H1 (cell line): Measurements from ENCODE around the gene PGF. TPM values are rescaled to one million over a fixed set of nuclear protein-coding genes. Genes with fewer than 3 reads are reported as not detected.

ENCODE experiments used
- ASH2L ChIP-seq: fragments of 200-600, 300-600 bp; sonication (generic); IDR thresholded peaks from one replicate; pipeline ENCODE4 v1.7.1; 2017; ENCODE audit warnings: low read length
- GTF2F1 ChIP-seq: IDR thresholded peaks from 2 replicates; pipeline ENCODE4 v1.6.1; 2012; ENCODE audit warnings: low read depth, low read length, improper control_type of control experiment, borderline replicate concordance
- polyA plus RNA-seq, 7 experiments: library from polyadenylated mRNA; depleted of rRNA in 3 of 7; stranded (reverse) in 5 of 7; unstranded in 2 of 7; fragments of >200 nt in 5 of 7; fragments of 200-250 nt in 2 of 7; gene quantifications; 1 replicate in 5 of 7; 2 replicates in 1 of 7; 4 replicates in 1 of 7; pipeline versions ENCODE4 v1.2.1 to v1.2.3, GENCODE V29; 2011 to 2013; ENCODE audit warnings: missing spikeins in 2 of 7, mixed read lengths in 2 of 7
- total RNA-seq: library from RNA; stranded (reverse); fragmentation: NEBNext Ultra II Directional; extraction: Animal tissue kit (Norgen Biotek cat#: 25700); gene quantifications from 2 replicates; pipeline ENCODE4 v1.2.1, GENCODE V29; 2021
- TF ChIP-seq, protein P1 (sequence below): fragments of 300-600 bp; sonication (generic); IDR thresholded peaks from 2 replicates; pipeline ENCODE4 v1.7.1; 2012; ENCODE audit warnings: low read length, moderate library complexity, mild to moderate bottlenecking, inconsistent platforms; ENCODE audit not compliant: insufficient replicate concordance
- TF ChIP-seq, protein P2 (sequence below): IDR thresholded peaks from 2 replicates; pipeline ENCODE4 v1.6.1; 2012; ENCODE audit warnings: inconsistent platforms
- TF ChIP-seq, protein P3 (sequence below): IDR thresholded peaks from 2 replicates; pipeline ENCODE4 v1.6.1; 2011; ENCODE audit warnings: low read length, improper control_type of control experiment

Gene PGF
- total and polyA plus RNA-seq, 2 of the 8 experiments (the other 6 are each of a cell fraction or from before 2014, with no cell fraction given): 2.1 to 4.1 TPM

DNA sequence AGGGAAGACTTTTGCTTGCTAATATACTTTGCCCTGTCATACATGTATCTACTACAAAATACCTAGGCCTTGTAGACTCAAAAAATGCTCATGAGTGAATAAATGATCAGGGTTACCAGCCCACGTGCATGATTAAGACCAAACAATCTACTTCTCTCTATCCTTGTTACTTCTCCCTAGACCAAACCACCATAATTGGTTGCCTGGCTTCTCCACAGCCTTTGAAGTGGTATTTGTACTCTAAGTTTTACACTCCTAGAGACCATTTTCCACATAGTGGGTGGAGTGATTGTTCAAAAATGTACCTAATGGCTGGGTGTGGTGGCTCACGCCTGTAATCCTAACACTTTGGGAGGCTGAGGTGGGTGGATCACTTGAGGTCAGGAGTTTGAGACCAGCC, 18.2 kb downstream of the PGF start (continued):
- TF ChIP-seq ASH2L (no peak), GTF2F1 (no peak)
- TF ChIP-seq, protein P1, sequence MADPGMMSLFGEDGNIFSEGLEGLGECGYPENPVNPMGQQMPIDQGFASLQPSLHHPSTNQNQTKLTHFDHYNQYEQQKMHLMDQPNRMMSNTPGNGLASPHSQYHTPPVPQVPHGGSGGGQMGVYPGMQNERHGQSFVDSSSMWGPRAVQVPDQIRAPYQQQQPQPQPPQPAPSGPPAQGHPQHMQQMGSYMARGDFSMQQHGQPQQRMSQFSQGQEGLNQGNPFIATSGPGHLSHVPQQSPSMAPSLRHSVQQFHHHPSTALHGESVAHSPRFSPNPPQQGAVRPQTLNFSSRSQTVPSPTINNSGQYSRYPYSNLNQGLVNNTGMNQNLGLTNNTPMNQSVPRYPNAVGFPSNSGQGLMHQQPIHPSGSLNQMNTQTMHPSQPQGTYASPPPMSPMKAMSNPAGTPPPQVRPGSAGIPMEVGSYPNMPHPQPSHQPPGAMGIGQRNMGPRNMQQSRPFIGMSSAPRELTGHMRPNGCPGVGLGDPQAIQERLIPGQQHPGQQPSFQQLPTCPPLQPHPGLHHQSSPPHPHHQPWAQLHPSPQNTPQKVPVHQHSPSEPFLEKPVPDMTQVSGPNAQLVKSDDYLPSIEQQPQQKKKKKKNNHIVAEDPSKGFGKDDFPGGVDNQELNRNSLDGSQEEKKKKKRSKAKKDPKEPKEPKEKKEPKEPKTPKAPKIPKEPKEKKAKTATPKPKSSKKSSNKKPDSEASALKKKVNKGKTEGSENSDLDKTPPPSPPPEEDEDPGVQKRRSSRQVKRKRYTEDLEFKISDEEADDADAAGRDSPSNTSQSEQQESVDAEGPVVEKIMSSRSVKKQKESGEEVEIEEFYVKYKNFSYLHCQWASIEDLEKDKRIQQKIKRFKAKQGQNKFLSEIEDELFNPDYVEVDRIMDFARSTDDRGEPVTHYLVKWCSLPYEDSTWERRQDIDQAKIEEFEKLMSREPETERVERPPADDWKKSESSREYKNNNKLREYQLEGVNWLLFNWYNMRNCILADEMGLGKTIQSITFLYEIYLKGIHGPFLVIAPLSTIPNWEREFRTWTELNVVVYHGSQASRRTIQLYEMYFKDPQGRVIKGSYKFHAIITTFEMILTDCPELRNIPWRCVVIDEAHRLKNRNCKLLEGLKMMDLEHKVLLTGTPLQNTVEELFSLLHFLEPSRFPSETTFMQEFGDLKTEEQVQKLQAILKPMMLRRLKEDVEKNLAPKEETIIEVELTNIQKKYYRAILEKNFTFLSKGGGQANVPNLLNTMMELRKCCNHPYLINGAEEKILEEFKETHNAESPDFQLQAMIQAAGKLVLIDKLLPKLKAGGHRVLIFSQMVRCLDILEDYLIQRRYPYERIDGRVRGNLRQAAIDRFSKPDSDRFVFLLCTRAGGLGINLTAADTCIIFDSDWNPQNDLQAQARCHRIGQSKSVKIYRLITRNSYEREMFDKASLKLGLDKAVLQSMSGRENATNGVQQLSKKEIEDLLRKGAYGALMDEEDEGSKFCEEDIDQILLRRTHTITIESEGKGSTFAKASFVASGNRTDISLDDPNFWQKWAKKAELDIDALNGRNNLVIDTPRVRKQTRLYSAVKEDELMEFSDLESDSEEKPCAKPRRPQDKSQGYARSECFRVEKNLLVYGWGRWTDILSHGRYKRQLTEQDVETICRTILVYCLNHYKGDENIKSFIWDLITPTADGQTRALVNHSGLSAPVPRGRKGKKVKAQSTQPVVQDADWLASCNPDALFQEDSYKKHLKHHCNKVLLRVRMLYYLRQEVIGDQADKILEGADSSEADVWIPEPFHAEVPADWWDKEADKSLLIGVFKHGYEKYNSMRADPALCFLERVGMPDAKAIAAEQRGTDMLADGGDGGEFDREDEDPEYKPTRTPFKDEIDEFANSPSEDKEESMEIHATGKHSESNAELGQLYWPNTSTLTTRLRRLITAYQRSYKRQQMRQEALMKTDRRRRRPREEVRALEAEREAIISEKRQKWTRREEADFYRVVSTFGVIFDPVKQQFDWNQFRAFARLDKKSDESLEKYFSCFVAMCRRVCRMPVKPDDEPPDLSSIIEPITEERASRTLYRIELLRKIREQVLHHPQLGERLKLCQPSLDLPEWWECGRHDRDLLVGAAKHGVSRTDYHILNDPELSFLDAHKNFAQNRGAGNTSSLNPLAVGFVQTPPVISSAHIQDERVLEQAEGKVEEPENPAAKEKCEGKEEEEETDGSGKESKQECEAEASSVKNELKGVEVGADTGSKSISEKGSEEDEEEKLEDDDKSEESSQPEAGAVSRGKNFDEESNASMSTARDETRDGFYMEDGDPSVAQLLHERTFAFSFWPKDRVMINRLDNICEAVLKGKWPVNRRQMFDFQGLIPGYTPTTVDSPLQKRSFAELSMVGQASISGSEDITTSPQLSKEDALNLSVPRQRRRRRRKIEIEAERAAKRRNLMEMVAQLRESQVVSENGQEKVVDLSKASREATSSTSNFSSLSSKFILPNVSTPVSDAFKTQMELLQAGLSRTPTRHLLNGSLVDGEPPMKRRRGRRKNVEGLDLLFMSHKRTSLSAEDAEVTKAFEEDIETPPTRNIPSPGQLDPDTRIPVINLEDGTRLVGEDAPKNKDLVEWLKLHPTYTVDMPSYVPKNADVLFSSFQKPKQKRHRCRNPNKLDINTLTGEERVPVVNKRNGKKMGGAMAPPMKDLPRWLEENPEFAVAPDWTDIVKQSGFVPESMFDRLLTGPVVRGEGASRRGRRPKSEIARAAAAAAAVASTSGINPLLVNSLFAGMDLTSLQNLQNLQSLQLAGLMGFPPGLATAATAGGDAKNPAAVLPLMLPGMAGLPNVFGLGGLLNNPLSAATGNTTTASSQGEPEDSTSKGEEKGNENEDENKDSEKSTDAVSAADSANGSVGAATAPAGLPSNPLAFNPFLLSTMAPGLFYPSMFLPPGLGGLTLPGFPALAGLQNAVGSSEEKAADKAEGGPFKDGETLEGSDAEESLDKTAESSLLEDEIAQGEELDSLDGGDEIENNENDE: no peak
- TF ChIP-seq, protein P2, sequence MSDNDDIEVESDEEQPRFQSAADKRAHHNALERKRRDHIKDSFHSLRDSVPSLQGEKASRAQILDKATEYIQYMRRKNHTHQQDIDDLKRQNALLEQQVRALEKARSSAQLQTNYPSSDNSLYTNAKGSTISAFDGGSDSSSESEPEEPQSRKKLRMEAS: no peak
- TF ChIP-seq, protein P3, sequence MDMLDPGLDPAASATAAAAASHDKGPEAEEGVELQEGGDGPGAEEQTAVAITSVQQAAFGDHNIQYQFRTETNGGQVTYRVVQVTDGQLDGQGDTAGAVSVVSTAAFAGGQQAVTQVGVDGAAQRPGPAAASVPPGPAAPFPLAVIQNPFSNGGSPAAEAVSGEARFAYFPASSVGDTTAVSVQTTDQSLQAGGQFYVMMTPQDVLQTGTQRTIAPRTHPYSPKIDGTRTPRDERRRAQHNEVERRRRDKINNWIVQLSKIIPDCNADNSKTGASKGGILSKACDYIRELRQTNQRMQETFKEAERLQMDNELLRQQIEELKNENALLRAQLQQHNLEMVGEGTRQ: no peak
